GM12878 (cell line): ENCODE data around the gene ZNF181. TPM values are rescaled to one million over a fixed set of nuclear protein-coding genes. Genes with fewer than 3 reads are reported as not detected.

Source experiments
- ATAC-seq: fragments of 200-7000 bp; cut with Tn5 transposase; 3 replicates; pipeline ENCODE4 v1.9.1; 2020; ENCODE audit warnings: mild to moderate bottlenecking, moderate library complexity
- BruUV-seq: library from RNA; stranded (reverse); fragments of 400-500 nt; replicated peaks from 2 replicates; lab custom pipeline; 2021; lab: Mats Ljungman, UMichigan
- CTCF ChIA-PET: fragments of 300-600 bp; sonication (Branson Sonifier 250); formaldehyde crosslinking; extraction: SDS; loops from one replicate; lab custom pipeline; 2021; ENCODE audit warnings: inconsistent platforms; lab: Yijun Ruan, JAX
- POLR2A ChIA-PET: fragments of 350-600 bp; formaldehyde crosslinking; extraction: SDS; loops from one replicate; lab custom pipeline; 2021; ENCODE audit warnings: inconsistent platforms; lab: Charles Lee
- RAD21 ChIA-PET: fragments of 300-600 bp; sonication (Branson Sonifier 250); formaldehyde crosslinking; loops from one replicate; lab custom pipeline; 2023; ENCODE audit warnings: antibody characterized with exemption; ENCODE audit not compliant: unreplicated experiment; lab: Charles Lee
- SMC1A ChIA-PET: fragments of 300-600 bp; sonication (Branson Sonifier 250); formaldehyde crosslinking; loops from one replicate; lab custom pipeline; 2023; ENCODE audit not compliant: unreplicated experiment, uncharacterized antibody; lab: Charles Lee
- DNase-seq: peaks from one replicate; pipeline ENCODE4 v3.0.0-alpha.2; 2011; ENCODE audit warnings: low read depth, low spot score
- FAIRE-seq: peaks from 3 replicates; lab custom pipeline; 2011; peaks lifted over from hg19 to GRCh38; lab: Jason Lieb, UNC
- H2AFZ ChIP-seq: 2 replicates; pipeline ENCODE4 v1.6.0; 2011; ENCODE audit warnings: low read depth, low read length, control low read depth; ENCODE audit not compliant: control insufficient read depth
- H3K27ac ChIP-seq: 2 replicates; pipeline ENCODE4 v1.5.1; 2011; ENCODE audit warnings: control low read depth; ENCODE audit not compliant: control insufficient read depth, insufficient read depth
- H3K27me3 ChIP-seq, 2 experiments: replicated peaks in 1 of 2; 2 replicates each; pipeline versions ENCODE4 v1.6.0 to v1.6.1; 2011; ENCODE audit warnings: low read length in 1 of 2; ENCODE audit not compliant: control insufficient read depth in 2 of 2, insufficient read depth in 2 of 2
- H3K36me3 ChIP-seq, 2 experiments: 2 replicates each; pipeline ENCODE4 v1.5.1; 2011; ENCODE audit warnings: low read length in 1 of 2; ENCODE audit not compliant: control insufficient read depth in 2 of 2, insufficient read depth in 2 of 2
- H3K4me1 ChIP-seq: 2 replicates; pipeline ENCODE4 v1.6.1; 2011; ENCODE audit warnings: mild to moderate bottlenecking, low read length, moderate library complexity, mixed read lengths; ENCODE audit not compliant: control insufficient read depth, insufficient read depth
- H3K4me2 ChIP-seq: 2 replicates; pipeline ENCODE4 v1.6.0; 2011; ENCODE audit warnings: control low read depth; ENCODE audit not compliant: control insufficient read depth, insufficient read depth
- H3K4me3 ChIP-seq: fragments of 200-600 bp; sonication (generic); 2 replicates; pipeline ENCODE4 v1.5.1; 2016
- H3K79me2 ChIP-seq: 2 replicates; pipeline ENCODE4 v1.6.0; 2011; ENCODE audit warnings: low read length; ENCODE audit not compliant: control insufficient read depth, insufficient read depth
- H3K9ac ChIP-seq: 2 replicates; pipeline ENCODE4 v1.8.0; 2011; ENCODE audit warnings: low read length, control low read depth, mixed read lengths; ENCODE audit not compliant: control insufficient read depth, insufficient read depth
- H3K9me3 ChIP-seq: replicated peaks from 3 replicates; pipeline ENCODE4 v1.5.1; 2011; ENCODE audit warnings: mild to moderate bottlenecking, low read length; ENCODE audit not compliant: control insufficient read depth, insufficient read depth
- H4K20me1 ChIP-seq: 2 replicates; pipeline ENCODE4 v1.6.0; 2011; ENCODE audit not compliant: control insufficient read depth, insufficient read depth
- BHLHE40 ChIP-seq, 2 experiments: fragments of 450-650 bp in 1 of 2; IDR thresholded peaks; 2 replicates each; pipeline ENCODE4 v1.6.1; 2011 to 2017; ENCODE audit warnings: low read depth in 2 of 2, borderline replicate concordance in 1 of 2, improper control_type of control experiment in 1 of 2, low read length in 1 of 2, mild to moderate bottlenecking in 1 of 2
- DPF2 ChIP-seq: fragments of 450-650 bp; IDR thresholded peaks from 2 replicates; pipeline ENCODE4 v1.6.1; 2017; ENCODE audit warnings: mild to moderate bottlenecking
- ESRRA ChIP-seq: IDR thresholded peaks from 2 replicates; pipeline ENCODE4 v1.6.1; 2012; ENCODE audit warnings: mild to moderate bottlenecking, low read length, improper control_type of control experiment
- EZH2 ChIP-seq: IDR thresholded peaks from 2 replicates; pipeline ENCODE4 v1.6.1; 2012; ENCODE audit warnings: low read depth, mild to moderate bottlenecking, control low read depth, inconsistent platforms, low read length, borderline replicate concordance; ENCODE audit not compliant: control insufficient read depth
- KLF5 ChIP-seq: fragments of 450-650 bp; IDR thresholded peaks from 2 replicates; pipeline ENCODE4 v1.6.1; 2014; ENCODE audit warnings: mild to moderate bottlenecking; ENCODE audit not compliant: partially characterized antibody
- NRF1 ChIP-seq: conservative IDR thresholded peaks from 2 replicates; pipeline ENCODE4 v1.6.1; 2011; ENCODE audit warnings: mild to moderate bottlenecking, low read depth, low read length, improper control_type of control experiment
- RB1 ChIP-seq: fragments of 450-650 bp; formaldehyde crosslinking; IDR thresholded peaks from 2 replicates; pipeline ENCODE4 v1.6.1; 2017; ENCODE audit warnings: mild to moderate bottlenecking, borderline replicate concordance
- RUNX3 ChIP-seq: IDR thresholded peaks from 2 replicates; pipeline ENCODE4 v1.6.1; 2012; ENCODE audit warnings: low read length, inconsistent platforms
- TAF1 ChIP-seq: IDR thresholded peaks from 2 replicates; pipeline ENCODE4 v1.6.1; 2011; ENCODE audit warnings: mild to moderate bottlenecking, low read depth, low read length, borderline replicate concordance
- YBX1 ChIP-seq: fragments of 450-650 bp; IDR thresholded peaks from 2 replicates; pipeline ENCODE4 v1.6.1; 2016; ENCODE audit warnings: antibody characterized with exemption
- whole genome bisulfite sequencing: methylation state at CpG from one replicate; pipeline ENCODE4 v1.1.6; 2016; ENCODE audit warnings: low lambda C conversion rate; ENCODE audit not compliant: insufficient replicate concordance, insufficient coverage; ENCODE audit errors: missing lambda C conversion rate; 5-methylcytosine and 5-hydroxymethylcytosine counted together
- in situ Hi-C: fragments of 300-500 bp; cut with MboI; formaldehyde crosslinking; loops from 9 replicates; pipeline ENCODE4 v1.14.3; 2018; ENCODE audit warnings: mixed read lengths
- intact Hi-C: fragments of 100-400 bp; cut with micrococcal nuclease; formaldehyde crosslinking; loops from one replicate; pipeline ENCODE4 v1.14.2; 2022; ENCODE audit not compliant: unreplicated experiment
- polyA plus RNA-seq, 11 experiments: library from polyadenylated mRNA; depleted of rRNA in 4 of 11; unstranded in 6 of 11; stranded (reverse) in 5 of 11; fragments of >200 nt; fragmentation: Nextera tagmentation in 4 of 11; fragmentation: Illumina TruSeq in 1 of 11; extraction: Ambion mirVana in 4 of 11; extraction: Trizol in 1 of 11; gene quantifications; 1 replicate in 1 of 11; 2 replicates in 10 of 11; pipeline versions ENCODE4 v1.2.1 to v1.2.3, GENCODE V29; 2011 to 2016; ENCODE audit warnings: inconsistent platforms in 2 of 11, missing spikeins in 2 of 11, low read depth in 1 of 11
- total RNA-seq, 4 experiments: library from RNA; depleted of rRNA in 3 of 4; stranded (reverse); fragments of >200 nt in 3 of 4; fragmentation: Illumina TruSeq in 1 of 4; extraction: Trizol in 1 of 4; gene quantifications; 2 replicates each; pipeline versions ENCODE4 v1.2.1 to v1.2.3, GENCODE V29; 2013 to 2021
- TF ChIP-seq, protein P1 (sequence below): IDR thresholded peaks from 2 replicates; pipeline ENCODE4 v1.6.1; 2012; ENCODE audit warnings: low read depth, low read length, improper control_type of control experiment
- TF ChIP-seq, protein P2 (sequence below): IDR thresholded peaks from 2 replicates; pipeline ENCODE4 v1.6.1; 2011; ENCODE audit warnings: low read depth, low read length, improper control_type of control experiment, borderline replicate concordance

Gene ZNF181
- total and polyA plus RNA-seq, 10 of the 15 experiments (the other 5 are each of a cell fraction or from before 2014, with no cell fraction given) = 2.1 to 10.3 (median 8.1) TPM

DNA sequence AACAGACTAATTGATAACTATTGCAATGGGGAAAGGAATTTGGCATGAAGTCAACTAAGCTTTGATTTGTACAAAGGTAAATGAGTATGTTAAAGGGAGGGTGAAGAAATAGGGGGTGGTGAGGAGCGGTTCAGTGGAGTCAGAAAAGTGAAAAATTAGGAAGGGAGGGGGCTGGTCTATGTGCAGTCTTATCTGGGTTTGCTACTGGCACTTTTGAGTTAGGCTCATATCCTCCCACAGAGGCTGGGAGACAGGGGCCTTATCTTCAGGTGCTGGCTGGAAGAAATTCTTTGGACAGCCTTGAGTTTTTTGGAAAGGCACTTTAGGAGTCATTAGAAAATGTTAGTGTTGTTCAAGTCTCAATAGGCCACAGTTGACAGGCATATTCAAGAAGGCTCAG is 45.5 kb upstream of the ZNF181 start:
- Histone ChIP-seq H3K9me3 (peaks cover 10% of the 10 kb centered on the region; the same call in 2 of the 3 replicates), H4K20me1 (no peaks in the 10 kb centered on the region), H3K27ac (no peak overlapping the region), H3K4me3 (no peak overlapping the region), H3K4me1 (no peaks in the 10 kb centered on the region), H2AFZ (no peak overlapping the region), H3K9ac (no peak overlapping the region), H3K79me2 (no peaks in the 10 kb centered on the region), H3K4me2 (no peak overlapping the region), H3K36me3 (0 out of 4 replicates have a peak, but pooled peaks cover 0 to 2% of the 10 kb centered on the region in 2 experiments), H3K27me3 (no peaks in the 10 kb centered on the region)
- intact Hi-C loops = no loop called here
- BruUV-seq = no TSS peak
- no peak for TF ChIP-seq RB1
- no peak for TF ChIP-seq DPF2
- no peak for TF ChIP-seq ESRRA
- TF ChIP-seq NRF1 = no peak
- no peak for TF ChIP-seq YBX1
- TF ChIP-seq KLF5 = no peak
- no peak for TF ChIP-seq EZH2
- no peak for TF ChIP-seq TAF1
- TF ChIP-seq, protein P1, sequence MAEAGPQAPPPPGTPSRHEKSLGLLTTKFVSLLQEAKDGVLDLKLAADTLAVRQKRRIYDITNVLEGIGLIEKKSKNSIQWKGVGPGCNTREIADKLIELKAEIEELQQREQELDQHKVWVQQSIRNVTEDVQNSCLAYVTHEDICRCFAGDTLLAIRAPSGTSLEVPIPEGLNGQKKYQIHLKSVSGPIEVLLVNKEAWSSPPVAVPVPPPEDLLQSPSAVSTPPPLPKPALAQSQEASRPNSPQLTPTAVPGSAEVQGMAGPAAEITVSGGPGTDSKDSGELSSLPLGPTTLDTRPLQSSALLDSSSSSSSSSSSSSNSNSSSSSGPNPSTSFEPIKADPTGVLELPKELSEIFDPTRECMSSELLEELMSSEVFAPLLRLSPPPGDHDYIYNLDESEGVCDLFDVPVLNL = no peak
- no peak for TF ChIP-seq RUNX3
- TF ChIP-seq BHLHE40 (IDR thresholded peaks at IDR 0.05; ENCODE audit: borderline replicate concordance in 1 of 2, low read depth in 2 of 2, low read length in 1 of 2) = no peak
- TF ChIP-seq, protein P2, sequence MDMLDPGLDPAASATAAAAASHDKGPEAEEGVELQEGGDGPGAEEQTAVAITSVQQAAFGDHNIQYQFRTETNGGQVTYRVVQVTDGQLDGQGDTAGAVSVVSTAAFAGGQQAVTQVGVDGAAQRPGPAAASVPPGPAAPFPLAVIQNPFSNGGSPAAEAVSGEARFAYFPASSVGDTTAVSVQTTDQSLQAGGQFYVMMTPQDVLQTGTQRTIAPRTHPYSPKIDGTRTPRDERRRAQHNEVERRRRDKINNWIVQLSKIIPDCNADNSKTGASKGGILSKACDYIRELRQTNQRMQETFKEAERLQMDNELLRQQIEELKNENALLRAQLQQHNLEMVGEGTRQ = no peak
- no peak for DNase-seq
- WGBS = 0% methylated on average over 1 of the region's 1 CpG
- ATAC-seq = no peak
- ChIA-PET POLR2A (no interaction called here), CTCF (interaction anchor here (1.3 kb wide), 1 partner anchor 20 kb away, joined by 3 read pairs; no protein-coding TSS in a partner anchor), RAD21 (no interaction called here), SMC1A (no interaction called here)
- FAIRE-seq = no peak
- in situ Hi-C loops = no loop called here
